Activated naive CD4-positive, alpha-beta T cell treated with Interleukin-2 at 50 U/mL for 16 hours (primary cell): Measurements from ENCODE around the gene RNU4-1.
"Not testable (repeated sequence)": the region's sequence is repeated elsewhere in the genome, so short reads cannot be mapped to it uniquely, and the experiment has no call there.

Source experiments
- DNase-seq: peaks from one replicate; pipeline ENCODE4 v3.0.0-alpha.2; 2020

The RNU4-1 gene

DNA sequence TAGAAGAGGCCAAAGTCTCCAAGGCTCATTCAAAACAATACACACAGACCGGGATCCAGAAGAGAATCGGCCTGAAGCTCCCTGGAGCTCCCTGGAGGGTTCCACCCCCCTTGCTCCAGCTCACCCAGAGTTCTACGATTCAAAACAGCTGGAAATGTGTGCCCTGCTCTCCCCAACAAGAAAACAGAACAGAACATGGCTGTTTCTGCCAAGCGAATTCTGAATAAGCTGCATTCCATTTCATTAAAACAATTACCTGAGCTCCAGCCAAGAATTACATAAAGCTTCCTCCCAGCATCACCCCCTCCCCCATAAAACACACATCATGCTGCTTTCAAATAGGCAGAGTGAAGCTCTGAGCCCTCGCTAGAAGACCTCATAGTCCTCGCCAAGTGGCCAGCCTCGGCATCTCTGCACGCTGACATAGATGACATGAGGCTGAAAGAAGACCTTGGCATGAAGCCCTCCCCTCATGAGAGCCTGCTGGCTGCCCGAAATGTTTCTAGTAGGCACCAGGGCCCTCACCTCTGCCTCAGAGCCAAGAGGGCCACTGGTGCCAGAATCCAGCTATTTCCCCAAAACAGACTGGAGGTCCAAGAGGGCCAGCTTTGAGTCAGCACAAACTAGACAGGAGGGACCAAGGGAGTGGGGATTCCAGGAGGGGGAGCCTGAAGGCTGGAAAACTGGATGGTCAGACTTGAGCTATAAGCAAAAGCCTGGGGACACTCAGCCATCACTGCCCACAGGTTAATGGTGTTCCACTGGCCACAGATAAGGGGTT is 35.8 kb downstream of the RNU4-1 start:
- DNase-seq = no peak

DNA sequence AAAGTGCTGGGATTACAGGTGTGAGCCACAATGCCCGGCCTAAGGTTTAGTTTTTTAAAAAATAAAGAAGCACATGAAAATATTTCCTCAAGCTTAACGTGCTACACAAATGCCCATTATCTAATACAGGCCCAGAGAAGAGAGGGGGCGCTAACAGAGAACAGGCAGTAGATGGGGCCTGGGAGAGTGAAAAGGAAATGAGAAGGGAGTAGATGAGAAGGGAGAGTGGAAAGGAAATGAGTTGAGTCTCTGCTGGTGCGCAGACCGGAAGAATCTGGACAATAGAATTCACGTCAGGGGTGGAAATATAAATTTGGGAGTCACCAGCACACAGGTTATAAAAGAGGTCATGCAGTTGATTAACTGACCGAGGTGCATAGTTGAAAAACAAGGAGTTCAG is 38.2 kb downstream of the RNU4-1 start:
- DNase-seq = no peak

DNA sequence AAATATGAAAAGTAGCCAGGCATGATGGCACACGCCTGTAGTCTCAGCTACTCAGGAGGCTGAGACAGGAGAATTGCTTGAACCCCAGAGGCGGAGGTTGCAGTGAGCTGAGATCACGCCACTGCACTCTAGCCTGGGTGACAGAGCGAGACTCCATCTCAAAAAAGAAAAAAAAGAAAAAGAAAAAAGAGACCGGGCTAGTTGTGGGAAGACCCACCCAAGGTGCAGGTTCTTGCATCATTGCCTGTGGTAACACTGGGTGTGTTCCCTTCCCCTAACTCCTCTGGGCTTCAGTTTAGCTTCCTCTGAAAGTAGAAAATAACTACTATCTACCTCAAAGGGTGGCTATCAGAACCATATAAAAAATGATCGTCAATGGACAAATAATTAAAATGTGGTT is 39.7 kb downstream of the RNU4-1 start:
- DNase-seq = peak; percentile 20

DNA sequence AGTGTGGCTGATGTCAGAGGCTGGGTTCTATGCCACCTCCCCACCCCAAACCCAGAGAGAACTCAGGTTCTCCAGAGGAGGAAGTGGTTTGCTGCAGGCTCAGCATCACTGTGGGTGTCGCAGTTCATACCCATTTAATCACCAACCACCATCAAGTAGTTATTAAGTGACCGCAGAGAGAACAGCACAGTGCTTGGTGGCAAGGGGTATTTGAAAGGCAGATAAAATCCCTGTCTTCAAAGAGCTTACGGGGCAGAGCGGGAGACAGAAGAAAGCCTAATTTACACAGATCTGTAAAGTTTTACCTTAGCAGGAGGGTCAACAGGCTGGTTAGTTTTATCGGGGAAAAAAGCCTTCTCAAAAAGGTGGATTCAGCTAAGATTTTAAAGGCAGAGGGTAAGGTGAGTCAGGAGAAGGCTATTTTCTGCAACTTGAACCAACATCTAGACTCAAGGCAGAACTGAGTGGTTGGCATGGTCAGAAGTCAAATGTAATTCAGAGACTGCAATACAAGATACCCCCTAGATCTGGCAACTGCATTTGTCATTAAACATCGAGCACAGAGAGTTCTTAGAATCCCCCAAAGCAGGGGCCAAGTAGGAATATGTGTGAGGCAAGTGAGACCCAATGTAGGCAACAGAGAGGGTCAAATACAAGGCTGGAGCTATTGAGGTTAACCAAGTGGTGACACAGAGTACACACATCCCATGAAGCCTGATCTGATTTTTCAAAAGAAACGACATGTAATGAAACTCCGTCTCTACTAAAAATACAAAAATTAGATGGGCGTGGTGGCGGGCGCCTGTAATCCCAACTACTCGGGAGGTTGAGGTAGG is 40.7 kb downstream of the RNU4-1 start:
- DNase-seq = peak; percentile 77

DNA sequence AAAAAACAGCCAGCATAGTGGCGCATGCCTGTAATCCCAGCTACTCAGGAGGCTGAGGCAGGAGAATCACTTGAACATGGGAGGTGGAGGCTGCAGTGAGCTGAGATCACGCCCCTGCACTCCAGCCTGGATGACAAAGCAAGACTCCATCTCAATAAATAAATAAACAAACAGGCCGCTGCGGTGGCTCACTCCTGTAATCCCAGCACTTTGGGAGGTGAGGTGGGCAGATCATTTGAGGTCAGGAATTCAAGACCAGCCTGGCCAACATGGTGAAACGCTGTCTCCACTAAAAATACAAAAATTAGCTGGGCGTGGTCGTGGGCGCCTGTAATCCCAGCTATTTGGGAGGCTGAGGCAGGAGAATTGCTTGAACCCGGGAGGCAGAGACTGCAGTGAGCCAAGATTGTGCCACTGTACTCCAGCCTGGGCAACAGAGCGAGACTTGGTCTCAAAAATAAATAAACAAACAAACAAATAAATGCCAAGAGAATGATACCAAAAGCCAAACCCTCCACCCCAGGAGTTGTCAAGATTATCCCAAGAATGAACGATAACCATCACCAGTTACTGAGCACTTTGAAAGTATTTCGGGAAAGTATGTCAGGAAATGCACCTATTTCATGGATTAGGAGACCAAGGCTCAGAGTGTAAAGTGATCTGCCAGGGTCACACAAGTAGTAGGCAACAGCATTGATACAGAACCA is 41.5 kb downstream of the RNU4-1 start:
- DNase-seq = not testable (repeated sequence)

GRCh38 chr12:120249875-120250795 is 42.9 kb downstream of the RNU4-1 start:
- DNase-seq = peak; percentile 50

- DNase-seq = no peak
Observed at GRCh38 chr12:120249266-120249874, 43.7 kb downstream of the RNU4-1 start.

- no peak for DNase-seq
Observed at GRCh38 chr12:120247621-120248030, 45.4 kb downstream of the RNU4-1 start.

DNA sequence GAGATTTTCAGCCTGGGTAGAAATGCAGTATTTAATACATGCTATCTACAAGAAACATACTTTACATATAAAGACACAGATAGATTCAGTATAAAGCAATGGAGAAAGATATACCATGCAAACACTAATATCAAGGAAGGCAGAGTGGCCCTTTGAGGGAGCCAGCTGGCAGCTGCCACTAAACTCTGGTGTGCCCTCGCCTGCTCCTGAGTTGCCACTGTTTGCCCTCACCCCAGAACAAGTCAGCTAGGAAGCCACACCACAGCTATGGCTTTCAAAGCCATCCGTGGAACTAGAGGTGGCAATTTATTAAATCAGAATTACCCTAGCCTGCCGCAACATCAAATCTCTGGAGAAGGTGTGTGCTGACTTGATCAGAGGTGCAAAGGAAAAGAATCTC is 45.9 kb downstream of the RNU4-1 start:
- no peak for DNase-seq

DNA sequence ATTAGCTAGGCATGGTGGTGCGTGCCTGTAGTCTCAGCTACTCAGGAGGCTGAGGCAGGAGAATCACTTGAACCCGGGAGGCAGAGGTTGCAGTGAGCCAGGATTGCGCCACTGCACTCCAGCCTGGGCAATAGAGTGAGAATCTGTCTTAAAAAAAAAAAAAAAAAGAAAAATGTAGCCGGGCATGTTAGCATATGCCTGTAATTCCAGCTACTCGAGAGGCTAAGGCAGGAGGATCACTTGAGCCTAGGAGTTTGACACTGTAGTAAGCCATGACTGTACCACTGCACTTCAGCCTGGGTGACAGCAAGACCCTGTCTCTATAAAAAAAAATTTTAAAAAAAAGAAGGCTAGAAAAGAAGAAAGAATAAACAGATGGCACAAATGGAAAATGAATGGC is 46.3 kb downstream of the RNU4-1 start:
- not testable (repeated sequence) for DNase-seq
